Activated T-cell treated with anti-CD3 and anti-CD28 coated beads, Interleukin-2, amount 50 U/mL, for 4 hours (primary cell): Measurements from ENCODE around the gene ADM5. TPM values are rescaled to one million over a fixed set of nuclear protein-coding genes. Genes with fewer than 3 reads are reported as not detected.
"Not testable (repeated sequence)": the region's sequence is repeated elsewhere in the genome, so short reads cannot be mapped to it uniquely, and the experiment has no call there.

Experiments
- ATAC-seq, 2 donors: fragments of 200-7000 bp; cut with Tn5 transposase; one replicate each; pipeline ENCODE4 v1.10.0; 2021
- DNase-seq: peaks from one replicate; pipeline ENCODE4 v3.0.0-alpha.2; 2020
- H3K27me3 Mint-ChIP-seq: one replicate; pipeline ENCODE4 v1.8.0; 2021; ENCODE audit warnings: low read depth, mixed read lengths
- H3K36me3 Mint-ChIP-seq: one replicate; pipeline ENCODE4 v1.8.0; 2022; ENCODE audit warnings: mixed read lengths; ENCODE audit not compliant: insufficient read depth
- H3K4me1 Mint-ChIP-seq: one replicate; pipeline ENCODE4 v1.8.0; 2021; ENCODE audit warnings: low read depth, mixed read lengths
- H3K4me3 Mint-ChIP-seq: one replicate; pipeline ENCODE4 v1.8.0; 2021; ENCODE audit warnings: mild to moderate bottlenecking, moderate library complexity, mixed read lengths
- H3K9me3 Mint-ChIP-seq: one replicate; pipeline ENCODE4 v1.8.0; 2021; ENCODE audit warnings: mixed read lengths
- total RNA-seq, 3 donors: library from RNA; stranded (reverse); gene quantifications; one replicate each; pipeline ENCODE4 v1.2.1, GENCODE V29; 2021

ADM5 gene
- total RNA-seq, 3 donors from 2014 or later: 16.3 to 20.8 (median 17.2) TPM

GRCh38 chr19:49716154-49716553, 26.8 kb downstream of the ADM5 start:
- DNase-seq (no peak), ATAC-seq (no peak)
- H3K36me3 Mint-ChIP-seq: peaks cover 3% of the 10 kb centered on the region
- no peak overlapping the region for H3K4me3 Mint-ChIP-seq
- peaks cover 6% of the 10 kb centered on the region for H3K4me1 Mint-ChIP-seq
- H3K27me3 Mint-ChIP-seq: peaks cover 2% of the 10 kb centered on the region
- no peaks in the 10 kb centered on the region for H3K9me3 Mint-ChIP-seq

- Mint-ChIP-seq H3K27me3 (no peaks in the 10 kb centered on the region), H3K4me3 (peak overlapping the region; percentile 90), H3K9me3 (no peaks in the 10 kb centered on the region), H3K4me1 (peaks cover 6% of the 10 kb centered on the region), H3K36me3 (peaks cover 3% of the 10 kb centered on the region)
- DNase-seq: no peak
- no peak for ATAC-seq
These were observed 29.1 kb downstream of the ADM5 start for GRCh38 chr19:49718511-49718910.

GRCh38 chr19:49718991-49719390, 29.6 kb downstream of the ADM5 start:
- H3K9me3 Mint-ChIP-seq: no peaks in the 10 kb centered on the region
- H3K36me3 Mint-ChIP-seq: peaks cover 3% of the 10 kb centered on the region
- ATAC-seq (no peak), DNase-seq (no peak)
- peaks cover 6% of the 10 kb centered on the region for H3K4me1 Mint-ChIP-seq
- no peak overlapping the region for H3K4me3 Mint-ChIP-seq
- no peaks in the 10 kb centered on the region for H3K27me3 Mint-ChIP-seq

- DNase-seq, H3K27me3 Mint-ChIP-seq, H3K36me3 Mint-ChIP-seq, ATAC-seq, H3K4me1 Mint-ChIP-seq, H3K9me3 Mint-ChIP-seq: not testable (repeated sequence)
- H3K4me3 Mint-ChIP-seq: peak overlapping the region; percentile 38
These were observed 30.0 kb downstream of the ADM5 start for GRCh38 chr19:49719420-49719819.

GRCh38 chr19:49727217-49728030, 38.0 kb downstream of the ADM5 start:
- no peak for DNase-seq
- ATAC-seq: no peak
- H3K4me1 Mint-ChIP-seq: no peaks in the 10 kb centered on the region
- H3K9me3 Mint-ChIP-seq: no peaks in the 10 kb centered on the region
- peaks cover 8% of the 10 kb centered on the region for H3K36me3 Mint-ChIP-seq
- H3K4me3 Mint-ChIP-seq: no peak overlapping the region
- H3K27me3 Mint-ChIP-seq: no peaks in the 10 kb centered on the region

GRCh38 chr19:49730166-49730565, 40.8 kb downstream of the ADM5 start:
- H3K36me3 Mint-ChIP-seq: peaks cover 8% of the 10 kb centered on the region
- ATAC-seq: no peak
- H3K4me1 Mint-ChIP-seq: no peaks in the 10 kb centered on the region

GRCh38 chr19:49738268-49738667, 48.9 kb downstream of the ADM5 start:
- Mint-ChIP-seq H3K36me3 (no peaks in the 10 kb centered on the region), H3K4me1 (peaks cover 4% of the 10 kb centered on the region), H3K4me3 (no peak overlapping the region), H3K9me3 (no peaks in the 10 kb centered on the region), H3K27me3 (peaks cover 4% of the 10 kb centered on the region)
- DNase-seq: no peak
- no peak for ATAC-seq

More at GRCh38 chr19:49730166-49730565, 40.8 kb downstream of the ADM5 start:
- no peaks in the 10 kb centered on the region for H3K9me3 Mint-ChIP-seq
- no peak overlapping the region for H3K4me3 Mint-ChIP-seq
- DNase-seq: no peak
- peaks cover 4% of the 10 kb centered on the region for H3K27me3 Mint-ChIP-seq

- no peak for ATAC-seq
- H3K9me3 Mint-ChIP-seq: no peaks in the 10 kb centered on the region
These were observed 49.7 kb downstream of the ADM5 start for GRCh38 chr19:49739098-49739497.

GRCh38 chr19:49739933-49740332, 50.5 kb downstream of the ADM5 start:
- no peaks in the 10 kb centered on the region for H3K9me3 Mint-ChIP-seq
- ATAC-seq (no peak), DNase-seq (no peak)
- H3K4me1 Mint-ChIP-seq: peaks cover 4% of the 10 kb centered on the region
- H3K4me3 Mint-ChIP-seq: no peak overlapping the region
- no peaks in the 10 kb centered on the region for H3K27me3 Mint-ChIP-seq
- no peaks in the 10 kb centered on the region for H3K36me3 Mint-ChIP-seq

More at GRCh38 chr19:49739098-49739497, 49.7 kb downstream of the ADM5 start:
- Mint-ChIP-seq H3K4me3 (no peak overlapping the region), H3K36me3 (no peaks in the 10 kb centered on the region), H3K27me3 (peaks cover 4% of the 10 kb centered on the region), H3K4me1 (peaks cover 4% of the 10 kb centered on the region)
- DNase-seq: no peak

Other genes starting within 250 kb of the ADM5 start
- gene SLC17A7, start 248.1 kb upstream of the ADM5 start, total RNA-seq: under 1 TPM in 2 of 3 donors, not detected in 1; 0.08 to 0.13 TPM
- 100 to 1,000 TPM in 2 of 3 donors, 10 to 100 TPM in 1; 95.0 to 105 (median 105) TPM for gene PIH1D1, start 237.8 kb upstream of the ADM5 start, total RNA-seq
- 10 to 100 TPM; 35.4 to 42.9 (median 35.8) TPM for gene ALDH16A1, start 236.4 kb upstream of the ADM5 start, total RNA-seq
- gene FLT3LG, start 215.4 kb upstream of the ADM5 start, total RNA-seq: 10 to 100 TPM; 52.3 to 64.8 (median 56.9) TPM
- 1,000 to 10,000 TPM; 4,599 to 4,940 (median 4,852) TPM for gene RPL13A, start 202.0 kb upstream of the ADM5 start, total RNA-seq
- gene RPS11, start 193.2 kb upstream of the ADM5 start, total RNA-seq: 1,000 to 10,000 TPM; 2,890 to 3,149 (median 2,904) TPM
- 1 to 10 TPM; 5.8 to 9.5 (median 8.9) TPM for gene FCGRT, start 176.9 kb upstream of the ADM5 start, total RNA-seq
- gene RCN3, start 161.6 kb upstream of the ADM5 start, total RNA-seq: 1 to 10 TPM; 2.4 to 4.0 (median 3.5) TPM
- 10 to 100 TPM; 86.0 to 89.6 (median 87.0) TPM for gene NOSIP, start 109.0 kb upstream of the ADM5 start, total RNA-seq
- gene PRRG2, start 108.3 kb upstream of the ADM5 start, total RNA-seq: 1 to 10 TPM; 1.0 to 1.4 (median 1.3) TPM
- 10 to 100 TPM; 28.0 to 33.1 (median 28.7) TPM for gene PRR12, start 98.4 kb upstream of the ADM5 start, total RNA-seq
- 1 to 10 TPM; 2.3 to 3.8 (median 3.5) TPM for gene RRAS, start 49.5 kb upstream of the ADM5 start, total RNA-seq
- gene SCAF1, start 47.4 kb upstream of the ADM5 start, total RNA-seq: 10 to 100 TPM; 81.7 to 82.9 (median 82.5) TPM
- 100 to 1,000 TPM; 140 to 160 (median 148) TPM for gene IRF3, start 23.7 kb upstream of the ADM5 start, total RNA-seq
- 10 to 100 TPM; 64.6 to 71.2 (median 71.1) TPM for gene BCL2L12, start 23.7 kb upstream of the ADM5 start, total RNA-seq
- 100 to 1,000 TPM; 692 to 815 (median 725) TPM for gene PRMT1, start 12.3 kb upstream of the ADM5 start, total RNA-seq
- 1 to 10 TPM in 1 of 3 donors, under 1 TPM in 2; 0.60 to 1.2 (median 0.95) TPM for gene CPT1C, start 1.5 kb downstream of the ADM5 start, total RNA-seq
- gene TSKS, start 73.7 kb downstream of the ADM5 start, total RNA-seq: 1 to 10 TPM in 1 of 3 donors, under 1 TPM in 1, not detected in 1; 0.40 to 1.2 TPM
- 10 to 100 TPM; 63.6 to 73.6 (median 71.5) TPM for gene AP2A1, start 77.4 kb downstream of the ADM5 start, total RNA-seq
- 10 to 100 TPM; 15.6 to 19.9 (median 18.5) TPM for gene FUZ, start 123.7 kb downstream of the ADM5 start, total RNA-seq
- 10 to 100 TPM; 44.1 to 51.0 (median 47.2) TPM for gene MED25, start 128.7 kb downstream of the ADM5 start, total RNA-seq
- gene PTOV1, start 161.6 kb downstream of the ADM5 start, total RNA-seq: 10 to 100 TPM; 77.8 to 86.3 (median 83.7) TPM
- 100 to 1,000 TPM; 110 to 120 (median 110) TPM for gene PNKP, start 178.0 kb downstream of the ADM5 start, total RNA-seq
- 10 to 100 TPM; 25.3 to 31.6 (median 28.0) TPM for gene AKT1S1, start 187.8 kb downstream of the ADM5 start, total RNA-seq
- gene TBC1D17, start 188.1 kb downstream of the ADM5 start, total RNA-seq: 10 to 100 TPM; 29.1 to 30.5 (median 29.3) TPM
- gene IL4I1, start 207.3 kb downstream of the ADM5 start, total RNA-seq: 10 to 100 TPM; 24.7 to 52.7 (median 36.4) TPM
- 10 to 100 TPM; 58.4 to 73.1 (median 60.6) TPM for gene ATF5, start 239.6 kb downstream of the ADM5 start, total RNA-seq
- gene NUP62, start 239.9 kb downstream of the ADM5 start, total RNA-seq: 100 to 1,000 TPM; 172 to 189 (median 184) TPM